HepG2 (cell line): ENCODE results near the gene GOLGA6L10. TPM values are rescaled to one million over a fixed set of nuclear protein-coding genes. Genes with fewer than 3 reads are reported as not detected.
"Not testable (repeated sequence)": the region's sequence is repeated elsewhere in the genome, so short reads cannot be mapped to it uniquely, and the experiment has no call there.

Experiments
- ATAC-seq: fragments of 200-7000 bp; cut with Tn5 transposase; 3 replicates; pipeline ENCODE4 v1.9.1; 2020; ENCODE audit warnings: mild to moderate bottlenecking, moderate library complexity
- BruUV-seq: library from RNA; stranded (reverse); fragments of 400-500 nt; replicated peaks from 2 replicates; lab custom pipeline; 2021; lab: Mats Ljungman, UMichigan
- CTCF ChIA-PET: fragments of 300-600 bp; formaldehyde crosslinking; extraction: SDS; loops from one replicate; lab custom pipeline; 2021; ENCODE audit warnings: low total read pairs, inconsistent platforms, low intra/inter-chr PET ratio; lab: Yijun Ruan, JAX
- POLR2A ChIA-PET: fragments of 350-600 bp; sonication (Branson Sonifier 250); formaldehyde crosslinking; loops from one replicate; lab custom pipeline; 2020; ENCODE audit warnings: antibody characterized with exemption, inconsistent platforms; lab: Yijun Ruan, JAX
- DNase-seq: peaks from one replicate; pipeline ENCODE4 v3.0.0-alpha.2; 2015; ENCODE audit warnings: low spot score
- FAIRE-seq: peaks from 3 replicates; lab custom pipeline; 2011; peaks lifted over from hg19 to GRCh38; lab: Jason Lieb, UNC
- H2AFZ ChIP-seq: one replicate; pipeline ENCODE4 v1.6.1; 2011; ENCODE audit warnings: low read length, inconsistent platforms
- H3K27ac ChIP-seq: fragments of 300-600 bp; 3 replicates; pipeline ENCODE4 v1.8.0; 2011; ENCODE audit warnings: mixed run types, mild to moderate bottlenecking, mixed read lengths, low read length, inconsistent platforms; ENCODE audit not compliant: insufficient read depth; ENCODE audit errors: extremely low read length
- H3K27me3 ChIP-seq, 2 experiments: fragments of 200-600 bp in 1 of 2; 2 replicates in 1 of 2; 3 replicates in 1 of 2; pipeline versions ENCODE4 v1.6.0 to v1.8.0; 2011; ENCODE audit warnings: low read length in 2 of 2, mild to moderate bottlenecking in 2 of 2, moderate library complexity in 2 of 2, inconsistent platforms in 1 of 2; ENCODE audit not compliant: insufficient read depth in 2 of 2, control insufficient read depth in 1 of 2
- H3K36me3 ChIP-seq, 2 experiments: fragments of 200-600 bp in 1 of 2; replicated peaks in 1 of 2; 2 replicates in 1 of 2; 3 replicates in 1 of 2; pipeline versions ENCODE4 v1.5.1 to v1.8.0; 2011; ENCODE audit warnings: low read length in 2 of 2, inconsistent platforms in 1 of 2; ENCODE audit not compliant: insufficient read depth in 2 of 2, control insufficient read depth in 1 of 2
- H3K4me1 ChIP-seq: 2 replicates; pipeline ENCODE4 v1.5.1; 2012; ENCODE audit warnings: low read length, inconsistent platforms; ENCODE audit not compliant: insufficient read depth
- H3K4me2 ChIP-seq: 2 replicates; pipeline ENCODE4 v1.6.0; 2011; ENCODE audit warnings: low read depth, low read length, inconsistent platforms
- H3K4me3 ChIP-seq, 3 experiments: fragments of 200-600 bp in 1 of 3; sonication (generic), shearing (Covaris generic) in 1 of 3; replicated peaks in 1 of 3; 2 replicates each; pipeline ENCODE4 v1.5.1; 2011 to 2016; ENCODE audit warnings: low read length in 3 of 3, inconsistent platforms in 2 of 3, low read depth in 2 of 3, mild to moderate bottlenecking in 2 of 3, control low read depth in 1 of 3, mixed read lengths in 1 of 3; ENCODE audit not compliant: insufficient read depth in 1 of 3
- H3K79me2 ChIP-seq: one replicate; pipeline ENCODE4 v1.6.1; 2011; ENCODE audit warnings: low read length, inconsistent platforms; ENCODE audit not compliant: insufficient read depth
- H3K9ac ChIP-seq: 2 replicates; pipeline ENCODE4 v1.6.0; 2011; ENCODE audit warnings: mild to moderate bottlenecking, low read depth, low read length, inconsistent platforms; ENCODE audit not compliant: insufficient read depth
- H3K9me3 ChIP-seq: 2 replicates; pipeline ENCODE4 v1.5.1; 2012; ENCODE audit warnings: mild to moderate bottlenecking, low read length
- H4K20me1 ChIP-seq: 2 replicates; pipeline ENCODE4 v1.6.0; 2011; ENCODE audit warnings: inconsistent platforms, mild to moderate bottlenecking, low read length, moderate library complexity; ENCODE audit not compliant: insufficient read depth
- ZNF629 ChIP-seq: sonication (generic); formaldehyde crosslinking; conservative IDR thresholded peaks from 2 replicates; pipeline ENCODE4 v1.5.0; 2020; ENCODE audit warnings: missing genetic modification reagents
- WGBS: methylation state at CpG from one replicate; pipeline ENCODE4 v1.1.6; 2017; ENCODE audit warnings: low lambda C conversion rate; 5-methylcytosine and 5-hydroxymethylcytosine counted together
- in situ Hi-C: cut with HindIII; loops from 2 replicates; pipeline ENCODE4 v1.10.0; 2017; ENCODE audit warnings: low pct_unique_long_range_greater_than_20kb; ENCODE audit not compliant: extremely low pct_ligation_motif_present
- intact Hi-C: fragments of 100-400 bp; cut with micrococcal nuclease; formaldehyde crosslinking; loops from one replicate; pipeline ENCODE4 v1.10.0; 2022; ENCODE audit not compliant: unreplicated experiment
- polyA plus RNA-seq, 8 experiments: library from polyadenylated mRNA; depleted of rRNA in 3 of 8; stranded (reverse) in 7 of 8; unstranded in 1 of 8; fragments of >200 nt; fragmentation: Illumina TruSeq in 4 of 8; extraction: Trizol in 4 of 8; gene quantifications; 2 replicates each; pipeline versions ENCODE4 v1.2.1 to v1.2.3, GENCODE V29; 2011 to 2016; ENCODE audit warnings: low read depth in 4 of 8, missing spikeins in 1 of 8, mixed read lengths in 1 of 8; ENCODE audit not compliant: insufficient read depth in 1 of 8
- total RNA-seq, 5 experiments: library from RNA; depleted of rRNA; stranded (reverse); fragments of >200 nt; fragmentation: Illumina TruSeq; extraction: Trizol; gene quantifications; 2 replicates each; pipeline ENCODE4 v1.2.3, GENCODE V29; 2016; ENCODE audit warnings: low read depth in 1 of 5

The GOLGA6L10 gene
- total and polyA plus RNA-seq, 2 of the 13 experiments (the other 11 are each of a cell fraction or from before 2014, with no cell fraction given) = 1.5 to 2.5 TPM

DNA sequence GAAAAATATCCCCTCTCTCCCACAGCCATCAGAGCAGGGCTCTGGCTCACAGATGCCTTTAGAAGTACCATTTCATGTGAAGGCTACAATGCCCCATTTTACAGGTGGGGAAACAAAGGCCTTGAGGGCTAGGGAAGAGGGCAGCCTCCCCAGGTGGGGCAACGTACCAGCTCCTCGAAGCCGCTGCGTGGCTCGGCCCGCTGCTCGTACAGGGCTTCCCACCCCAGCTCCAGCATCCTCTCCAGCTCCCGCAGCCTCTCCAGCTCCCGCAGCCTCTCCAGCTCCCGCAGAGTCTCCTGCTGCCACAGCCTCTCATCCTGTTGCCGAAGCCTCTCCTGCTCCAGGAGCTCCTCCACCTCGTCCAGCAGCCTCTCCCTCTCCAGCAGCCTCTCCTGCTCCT, 4.9 kb downstream of the GOLGA6L10 start:
- H4K20me1 ChIP-seq, BruUV-seq, in situ Hi-C loops, H3K4me2 ChIP-seq, intact Hi-C loops, CTCF ChIA-PET, H3K9ac ChIP-seq, H3K27me3 ChIP-seq, H3K9me3 ChIP-seq, FAIRE-seq, H3K79me2 ChIP-seq, H3K36me3 ChIP-seq, ATAC-seq, H3K4me3 ChIP-seq, H3K4me1 ChIP-seq, H2AFZ ChIP-seq, DNase-seq, H3K27ac ChIP-seq, POLR2A ChIA-PET: not testable (repeated sequence)
- peak; percentile 30; the same call in 1 of the 2 replicates for TF ChIP-seq ZNF629
- WGBS = 54% methylated on average over 11 of the region's 12 CpGs

DNA sequence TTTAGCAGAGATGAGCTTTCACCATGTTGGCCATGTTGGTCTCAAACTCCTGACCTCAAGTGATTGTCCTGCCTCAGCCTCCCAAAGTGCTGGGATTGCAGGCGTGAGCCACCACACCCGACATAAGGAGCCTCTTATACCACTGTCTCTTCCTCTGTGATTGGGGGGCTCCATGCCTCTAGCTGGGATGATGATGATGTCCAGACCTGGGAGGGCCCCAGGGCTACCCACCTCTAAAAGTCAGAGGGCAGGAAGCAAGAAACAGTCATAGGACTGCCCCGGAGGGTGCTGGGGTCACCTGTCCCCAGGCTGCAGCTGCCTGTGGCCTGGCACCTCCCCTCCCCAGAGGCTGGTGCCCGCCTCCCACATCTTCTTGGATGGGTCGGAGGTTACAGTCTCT, 5.4 kb downstream of the GOLGA6L10 start:
- in situ Hi-C loops, intact Hi-C loops, H3K4me1 ChIP-seq, ATAC-seq, FAIRE-seq, H3K9ac ChIP-seq, H3K27me3 ChIP-seq, H4K20me1 ChIP-seq, DNase-seq, H3K4me2 ChIP-seq, H3K36me3 ChIP-seq, H3K27ac ChIP-seq, H2AFZ ChIP-seq, H3K4me3 ChIP-seq, H3K79me2 ChIP-seq, BruUV-seq, POLR2A ChIA-PET, CTCF ChIA-PET, H3K9me3 ChIP-seq: not testable (repeated sequence)
- WGBS = 43% methylated on average over 3 of the region's 5 CpGs
